Measurements from ENCODE around the gene ADAMTS2. TPM values are rescaled to one million over a fixed set of nuclear protein-coding genes. Genes with fewer than 3 reads are reported as not detected.

Gene ADAMTS2
- total and polyA plus RNA-seq, 2 of the 8 experiments (the other 6 are each of a cell fraction or from before 2014, with no cell fraction given), result 6.6 to 7.3 TPM

- Histone ChIP-seq H3K23me2 (ENCODE audit: low read depth, low read length) (no peaks in the 10 kb centered on the region), H3K36me3 (ENCODE audit: control insufficient read depth in 2 of 4, insufficient read depth in 4 of 4, low read length in 3 of 4) (no peaks in the 10 kb centered on the region), H2BK120ac (replicated peaks; ENCODE audit: low read depth, low read length) (no peak overlapping the region), H3K79me2 (ENCODE audit: control insufficient read depth in 1 of 2, insufficient read depth in 2 of 2, low read length in 2 of 2) (no peaks in the 10 kb centered on the region), H3K27ac (ENCODE audit: low read depth, low read length) (no peak overlapping the region), H2BK15ac (ENCODE audit: low read length) (no peak overlapping the region), H3K79me1 (ENCODE audit: low read depth, low read length) (no peaks in the 10 kb centered on the region; the same call in 1 of the 2 replicates), H2AK5ac (ENCODE audit: low read depth, low read length) (no peak overlapping the region), H2BK20ac (ENCODE audit: low read length) (no peak overlapping the region), H3K14ac (ENCODE audit: insufficient read length) (no peak overlapping the region), H2BK5ac (ENCODE audit: low read depth, low read length) (no peak overlapping the region), H3K9ac (replicated peaks in 1 of 4; ENCODE audit: extremely low read depth in 1 of 4, low read depth in 3 of 4, low read length in 3 of 4) (no peak overlapping the region), H2BK12ac (ENCODE audit: low read depth, low read length) (no peak overlapping the region), H4K8ac (ENCODE audit: extremely low read depth, insufficient read depth, low read length) (no peak overlapping the region), H3K4me1 (replicated peaks in 1 of 4; ENCODE audit: control insufficient read depth in 3 of 4, insufficient read depth in 4 of 4, low read length in 3 of 4) (no peaks in the 10 kb centered on the region), H4K5ac (ENCODE audit: insufficient read length, low read depth, low read length) (no peak overlapping the region), H3K18ac (ENCODE audit: extremely low read depth, low read length) (no peak overlapping the region), H2AFZ (ENCODE audit: low read length) (no peak overlapping the region), H3K4ac (replicated peaks; ENCODE audit: insufficient read length, low read depth, low read length) (no peak overlapping the region), H3K4me2 (ENCODE audit: insufficient read depth in 1 of 2, low read depth in 2 of 2, low read length in 2 of 2) (no peak overlapping the region), H3K4me3 (ENCODE audit: extremely low read depth in 1 of 4, insufficient read depth in 2 of 4, low read depth in 3 of 4, low read length in 4 of 4) (no peak overlapping the region), H3K23ac (ENCODE audit: insufficient read length) (no peak overlapping the region), H4K91ac (replicated peaks; ENCODE audit: insufficient read length, low read length) (no peak overlapping the region), H4K20me1 (replicated peaks in 1 of 2; ENCODE audit: control insufficient read depth in 1 of 2, insufficient read depth in 2 of 2, low read length in 2 of 2) (no peaks in the 10 kb centered on the region), H3K27me3 (replicated peaks in 1 of 4; ENCODE audit: control insufficient read depth in 3 of 4, extremely low read depth in 1 of 4, insufficient read depth in 3 of 4, low read length in 3 of 4) (no peaks in the 10 kb centered on the region), H3K9me3 (ENCODE audit: insufficient read depth in 2 of 2, low read depth in 1 of 2, low read length in 1 of 2) (no peaks in the 10 kb centered on the region), H3K56ac (replicated peaks; ENCODE audit: insufficient read length, low read depth, low read length) (no peak overlapping the region)
- POLR2A ChIA-PET (ENCODE audit: partially characterized antibody), result no interaction called here
- CTCF ChIA-PET (ENCODE audit: partially characterized antibody), result interaction anchor here (0.6 kb wide), 1 partner anchor 80 kb away, joined by 4 read pairs; no protein-coding TSS in a partner anchor
- DNase-seq (ENCODE audit: low read depth in 1 of 2, low spot score in 2 of 2) (no peak), FAIRE-seq (no peak)
- 81% methylated on average over 20 of the region's 22 CpGs; no CpG with 5 or more reads in 1 of the 2 experiments for WGBS, 2 experiments (ENCODE audit: extremely low coverage in 1 of 2, insufficient coverage in 1 of 2, insufficient read length in 1 of 2, insufficient replicate concordance in 2 of 2, low coverage in 1 of 2, low lambda C conversion rate in 2 of 2, missing lambda C conversion rate in 1 of 2)
- TF ChIP-seq CHD2 (IDR thresholded peaks at IDR 0.05; ENCODE audit: low read length) (no peak), SP4 (IDR thresholded peaks at IDR 0.05; ENCODE audit: low read length) (no peak), NRF1 (IDR thresholded peaks at IDR 0.05; ENCODE audit: low read depth, low read length) (no peak), ATF3 (IDR thresholded peaks at IDR 0.05; ENCODE audit: insufficient read depth, low read depth, low read length) (no peak), HDAC2 (IDR thresholded peaks at IDR 0.05; ENCODE audit: borderline replicate concordance in 1 of 2, low read depth in 2 of 2, low read length in 2 of 2) (no peak), MAX (IDR thresholded peaks at IDR 0.05) (no peak), POLR2A (IDR thresholded peaks at IDR 0.05; ENCODE audit: control extremely low read depth in 1 of 2, low read depth in 2 of 2, low read length in 2 of 2) (no peak), CBX8 (IDR thresholded peaks at IDR 0.05; ENCODE audit: borderline replicate concordance, low read depth, low read length) (no peak), ATF2 (IDR thresholded peaks at IDR 0.05; ENCODE audit: low read length) (no peak), ZNF274 (IDR thresholded peaks at IDR 0.05; ENCODE audit: borderline replicate concordance, extremely low read depth, low read length) (no peak), YY1 (IDR thresholded peaks at IDR 0.05; ENCODE audit: low read depth, low read length) (no peak)
Observed at GRCh38 chr5:179296150-179296821, 49.0 kb downstream of the ADAMTS2 start.
